ENCODE measurements around the gene RTP2. TPM values are rescaled to one million over a fixed set of nuclear protein-coding genes. Genes with fewer than 3 reads are reported as not detected.

The RTP2 gene
- total and polyA plus RNA-seq, 10 of the 15 experiments (the other 5 are each of a cell fraction or from before 2014, with no cell fraction given): not detected

DNA sequence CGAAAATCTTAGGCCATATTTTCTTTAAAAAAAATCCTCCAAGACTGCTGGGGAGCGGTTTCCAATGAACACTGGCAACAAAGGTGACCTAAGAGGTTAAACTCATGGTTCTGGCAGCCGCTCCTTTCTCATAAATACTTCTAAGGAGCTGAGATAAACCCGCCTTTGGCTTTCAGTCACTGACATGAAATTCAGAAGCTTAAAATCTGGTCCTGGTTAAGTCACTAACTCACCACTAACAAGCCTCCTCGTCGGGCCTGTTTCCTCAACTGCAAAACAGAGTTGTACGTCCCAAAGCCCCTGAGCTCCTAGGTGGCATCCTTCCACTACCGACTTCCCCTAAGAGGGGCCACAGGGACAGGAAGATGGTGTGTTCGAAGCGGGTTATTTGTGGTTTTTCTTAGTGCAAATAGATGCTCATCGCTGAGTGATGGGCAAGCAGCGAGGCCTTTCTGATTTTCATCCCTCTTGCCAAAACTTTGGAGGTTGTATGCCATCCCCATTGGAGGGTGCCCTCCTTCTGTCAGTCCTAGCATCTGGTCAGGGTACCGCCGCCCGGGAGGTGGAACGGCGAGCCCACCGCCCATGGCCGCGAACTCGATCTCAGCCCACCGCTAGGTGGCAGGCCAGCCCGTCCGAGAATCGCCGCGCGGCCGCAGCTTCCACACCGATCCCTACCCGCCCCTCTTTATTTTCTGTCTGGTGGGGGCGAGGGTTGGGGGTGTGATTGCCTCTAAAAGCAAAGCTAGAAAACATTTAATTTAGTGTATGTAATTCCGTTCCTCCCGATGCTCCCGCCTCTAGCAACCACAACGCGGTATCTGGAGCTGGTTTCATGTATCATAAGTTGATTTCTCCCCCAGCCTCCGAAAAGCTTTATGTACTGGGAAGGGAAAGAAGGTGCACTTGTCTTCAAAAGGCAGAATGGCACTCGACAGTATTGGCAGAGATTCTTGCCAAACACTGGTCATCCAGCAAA, 38.4 kb upstream of the RTP2 start:
- FAIRE-seq: no peak
- RAD21 ChIA-PET (ENCODE audit: unreplicated experiment): interaction anchor here (0.6 to 7.2 kb wide), 27 partner anchors 9 to 1532 kb away, joined by 3 to 130 read pairs (median 3); no protein-coding TSS in a partner anchor
- no TSS peak for BruUV-seq (replicated peaks)
- no peak overlapping the region for H3K9ac ChIP-seq (ENCODE audit: control insufficient read depth, insufficient read depth, low read length)
- no peak overlapping the region for H2AFZ ChIP-seq (ENCODE audit: control insufficient read depth, low read depth, low read length)
- no peaks in the 10 kb centered on the region; the same call in 1 of the 2 replicates for H3K4me1 ChIP-seq (ENCODE audit: control insufficient read depth, insufficient read depth, low read length)
- H3K27me3 ChIP-seq (replicated peaks in 1 of 2; ENCODE audit: control insufficient read depth in 2 of 2, insufficient read depth in 2 of 2, low read length in 1 of 2): peaks cover 22 to 26% of the 10 kb centered on the region in 2 experiments
- H3K4me3 ChIP-seq: peak overlapping the region; percentile 50
- DNase-seq (ENCODE audit: low read depth, low spot score): no peak
- POLR2A ChIA-PET: interaction anchor here (1.5 kb wide), 1 partner anchor 1211 kb away, joined by 3 read pairs; no protein-coding TSS in a partner anchor
- WGBS (ENCODE audit: insufficient coverage, insufficient replicate concordance, low lambda C conversion rate, missing lambda C conversion rate): under 1% methylated on average over 39 of the region's 39 CpGs
- in situ Hi-C loops (cut with MboI) (loop anchor here (5.0 kb wide), 2 partner anchors 1012 to 1212 kb away; no protein-coding TSS in a partner anchor), intact Hi-C loops (cut with micrococcal nuclease; ENCODE audit: unreplicated experiment) (loop anchor here (1.0 to 10.0 kb wide), 11 partner anchors 234 to 1406 kb away; no protein-coding TSS in a partner anchor)
- H3K4me2 ChIP-seq (ENCODE audit: control insufficient read depth, insufficient read depth): peak overlapping the region; percentile 83
- CTCF ChIA-PET: interaction anchor here (0.5 to 9.7 kb wide), 151 partner anchors 8 to 1581 kb away, joined by 3 to 437 read pairs (median 4); no protein-coding TSS in a partner anchor
- H3K27ac ChIP-seq (ENCODE audit: control insufficient read depth, insufficient read depth): no peak overlapping the region
- ATAC-seq: peak; percentile 39
- H3K79me2 ChIP-seq (ENCODE audit: control insufficient read depth, insufficient read depth, low read length): no peaks in the 10 kb centered on the region
- no peaks in the 10 kb centered on the region for H4K20me1 ChIP-seq (ENCODE audit: control insufficient read depth, insufficient read depth)
- no peaks in the 10 kb centered on the region for H3K36me3 ChIP-seq (ENCODE audit: control insufficient read depth in 2 of 2, insufficient read depth in 2 of 2, low read length in 1 of 2)
- H3K9me3 ChIP-seq (replicated peaks; ENCODE audit: control insufficient read depth, insufficient read depth, low read length): no peaks in the 10 kb centered on the region
- SMC1A ChIA-PET (ENCODE audit: uncharacterized antibody, unreplicated experiment): interaction anchor here (0.6 to 4.2 kb wide), 34 partner anchors 10 to 1301 kb away, joined by 3 to 118 read pairs (median 3); no protein-coding TSS in a partner anchor
- peak; percentile 63 for TF ChIP-seq SMC3 (IDR thresholded peaks at IDR 0.05; ENCODE audit: borderline replicate concordance, low read length)
- TF ChIP-seq RBBP5 (conservative IDR thresholded peaks at IDR 0.05): no peak
- TF ChIP-seq, protein P1, sequence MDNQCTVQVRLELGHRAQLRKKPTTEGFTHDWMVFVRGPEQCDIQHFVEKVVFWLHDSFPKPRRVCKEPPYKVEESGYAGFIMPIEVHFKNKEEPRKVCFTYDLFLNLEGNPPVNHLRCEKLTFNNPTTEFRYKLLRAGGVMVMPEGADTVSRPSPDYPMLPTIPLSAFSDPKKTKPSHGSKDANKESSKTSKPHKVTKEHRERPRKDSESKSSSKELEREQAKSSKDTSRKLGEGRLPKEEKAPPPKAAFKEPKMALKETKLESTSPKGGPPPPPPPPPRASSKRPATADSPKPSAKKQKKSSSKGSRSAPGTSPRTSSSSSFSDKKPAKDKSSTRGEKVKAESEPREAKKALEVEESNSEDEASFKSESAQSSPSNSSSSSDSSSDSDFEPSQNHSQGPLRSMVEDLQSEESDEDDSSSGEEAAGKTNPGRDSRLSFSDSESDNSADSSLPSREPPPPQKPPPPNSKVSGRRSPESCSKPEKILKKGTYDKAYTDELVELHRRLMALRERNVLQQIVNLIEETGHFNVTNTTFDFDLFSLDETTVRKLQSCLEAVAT (IDR thresholded peaks at IDR 0.05): no peak
- no peak; the same call in 1 of the 2 replicates for TF ChIP-seq EED (IDR thresholded peaks at IDR 0.05; ENCODE audit: low read depth)
- TF ChIP-seq, protein P2, sequence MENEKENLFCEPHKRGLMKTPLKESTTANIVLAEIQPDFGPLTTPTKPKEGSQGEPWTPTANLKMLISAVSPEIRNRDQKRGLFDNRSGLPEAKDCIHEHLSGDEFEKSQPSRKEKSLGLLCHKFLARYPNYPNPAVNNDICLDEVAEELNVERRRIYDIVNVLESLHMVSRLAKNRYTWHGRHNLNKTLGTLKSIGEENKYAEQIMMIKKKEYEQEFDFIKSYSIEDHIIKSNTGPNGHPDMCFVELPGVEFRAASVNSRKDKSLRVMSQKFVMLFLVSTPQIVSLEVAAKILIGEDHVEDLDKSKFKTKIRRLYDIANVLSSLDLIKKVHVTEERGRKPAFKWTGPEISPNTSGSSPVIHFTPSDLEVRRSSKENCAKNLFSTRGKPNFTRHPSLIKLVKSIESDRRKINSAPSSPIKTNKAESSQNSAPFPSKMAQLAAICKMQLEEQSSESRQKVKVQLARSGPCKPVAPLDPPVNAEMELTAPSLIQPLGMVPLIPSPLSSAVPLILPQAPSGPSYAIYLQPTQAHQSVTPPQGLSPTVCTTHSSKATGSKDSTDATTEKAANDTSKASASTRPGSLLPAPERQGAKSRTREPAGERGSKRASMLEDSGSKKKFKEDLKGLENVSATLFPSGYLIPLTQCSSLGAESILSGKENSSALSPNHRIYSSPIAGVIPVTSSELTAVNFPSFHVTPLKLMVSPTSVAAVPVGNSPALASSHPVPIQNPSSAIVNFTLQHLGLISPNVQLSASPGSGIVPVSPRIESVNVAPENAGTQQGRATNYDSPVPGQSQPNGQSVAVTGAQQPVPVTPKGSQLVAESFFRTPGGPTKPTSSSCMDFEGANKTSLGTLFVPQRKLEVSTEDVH (IDR thresholded peaks at IDR 0.05; ENCODE audit: low read depth, partially characterized antibody): no peak
- TF ChIP-seq TCF3 (IDR thresholded peaks at IDR 0.05; ENCODE audit: borderline replicate concordance, insufficient read depth, low read depth, low read length): no peak
- TF ChIP-seq, protein P3, sequence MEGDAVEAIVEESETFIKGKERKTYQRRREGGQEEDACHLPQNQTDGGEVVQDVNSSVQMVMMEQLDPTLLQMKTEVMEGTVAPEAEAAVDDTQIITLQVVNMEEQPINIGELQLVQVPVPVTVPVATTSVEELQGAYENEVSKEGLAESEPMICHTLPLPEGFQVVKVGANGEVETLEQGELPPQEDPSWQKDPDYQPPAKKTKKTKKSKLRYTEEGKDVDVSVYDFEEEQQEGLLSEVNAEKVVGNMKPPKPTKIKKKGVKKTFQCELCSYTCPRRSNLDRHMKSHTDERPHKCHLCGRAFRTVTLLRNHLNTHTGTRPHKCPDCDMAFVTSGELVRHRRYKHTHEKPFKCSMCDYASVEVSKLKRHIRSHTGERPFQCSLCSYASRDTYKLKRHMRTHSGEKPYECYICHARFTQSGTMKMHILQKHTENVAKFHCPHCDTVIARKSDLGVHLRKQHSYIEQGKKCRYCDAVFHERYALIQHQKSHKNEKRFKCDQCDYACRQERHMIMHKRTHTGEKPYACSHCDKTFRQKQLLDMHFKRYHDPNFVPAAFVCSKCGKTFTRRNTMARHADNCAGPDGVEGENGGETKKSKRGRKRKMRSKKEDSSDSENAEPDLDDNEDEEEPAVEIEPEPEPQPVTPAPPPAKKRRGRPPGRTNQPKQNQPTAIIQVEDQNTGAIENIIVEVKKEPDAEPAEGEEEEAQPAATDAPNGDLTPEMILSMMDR (IDR thresholded peaks at IDR 0.05 in 2 of 3, conservative IDR thresholded peaks at IDR 0.05 in 1 of 3; ENCODE audit: control insufficient read depth in 2 of 3, extremely low read depth in 1 of 3, insufficient read depth in 1 of 3, low read depth in 3 of 3, low read length in 3 of 3): peak; percentile 80 to 88 (median 86)
- TF ChIP-seq RAD21 (IDR thresholded peaks at IDR 0.05; ENCODE audit: insufficient read depth, low read depth, low read length): peak; percentile 69
- no peak for TF ChIP-seq KLF5 (IDR thresholded peaks at IDR 0.05; ENCODE audit: partially characterized antibody)
- TF ChIP-seq SP1 (IDR thresholded peaks at IDR 0.05; ENCODE audit: low read depth, low read length): no peak
- TF ChIP-seq HDAC2 (IDR thresholded peaks at IDR 0.05): no peak
- TF ChIP-seq, protein P4, sequence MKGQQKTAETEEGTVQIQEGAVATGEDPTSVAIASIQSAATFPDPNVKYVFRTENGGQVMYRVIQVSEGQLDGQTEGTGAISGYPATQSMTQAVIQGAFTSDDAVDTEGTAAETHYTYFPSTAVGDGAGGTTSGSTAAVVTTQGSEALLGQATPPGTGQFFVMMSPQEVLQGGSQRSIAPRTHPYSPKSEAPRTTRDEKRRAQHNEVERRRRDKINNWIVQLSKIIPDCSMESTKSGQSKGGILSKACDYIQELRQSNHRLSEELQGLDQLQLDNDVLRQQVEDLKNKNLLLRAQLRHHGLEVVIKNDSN (IDR thresholded peaks at IDR 0.05; ENCODE audit: borderline replicate concordance, extremely low read length, insufficient read depth, low read depth, low read length): no peak
- peak; percentile 72; the same call in 1 of the 2 replicates for TF ChIP-seq YY1 (IDR thresholded peaks at IDR 0.05; ENCODE audit: low read depth, low read length)
- 0 out of 2 replicates have a peak, but pooled peaks have one; percentile 14 for TF ChIP-seq FOXM1 (IDR thresholded peaks at IDR 0.05; ENCODE audit: low read depth, low read length)

All from GM12878 (cell line).